Breast epithelium (tissue), 3 donors: ENCODE measurements around the gene DNAL1.

Experiments
- POLR2A ChIP-seq: fragments of 450-650 bp; IDR thresholded peaks from one replicate; pipeline ENCODE4 v1.6.1; 2016; ENCODE audit warnings: antibody characterized with exemption, mild to moderate bottlenecking, moderate library complexity
- TF ChIP-seq, protein P1 (sequence below), 3 donors: fragments of 450-650 bp; IDR thresholded peaks; one replicate each; pipeline ENCODE4 v1.5.1; 2016 to 2017; ENCODE audit warnings: antibody characterized with exemption in 3 of 3, mild to moderate bottlenecking in 3 of 3, moderate library complexity in 3 of 3

- TF ChIP-seq, protein P1, sequence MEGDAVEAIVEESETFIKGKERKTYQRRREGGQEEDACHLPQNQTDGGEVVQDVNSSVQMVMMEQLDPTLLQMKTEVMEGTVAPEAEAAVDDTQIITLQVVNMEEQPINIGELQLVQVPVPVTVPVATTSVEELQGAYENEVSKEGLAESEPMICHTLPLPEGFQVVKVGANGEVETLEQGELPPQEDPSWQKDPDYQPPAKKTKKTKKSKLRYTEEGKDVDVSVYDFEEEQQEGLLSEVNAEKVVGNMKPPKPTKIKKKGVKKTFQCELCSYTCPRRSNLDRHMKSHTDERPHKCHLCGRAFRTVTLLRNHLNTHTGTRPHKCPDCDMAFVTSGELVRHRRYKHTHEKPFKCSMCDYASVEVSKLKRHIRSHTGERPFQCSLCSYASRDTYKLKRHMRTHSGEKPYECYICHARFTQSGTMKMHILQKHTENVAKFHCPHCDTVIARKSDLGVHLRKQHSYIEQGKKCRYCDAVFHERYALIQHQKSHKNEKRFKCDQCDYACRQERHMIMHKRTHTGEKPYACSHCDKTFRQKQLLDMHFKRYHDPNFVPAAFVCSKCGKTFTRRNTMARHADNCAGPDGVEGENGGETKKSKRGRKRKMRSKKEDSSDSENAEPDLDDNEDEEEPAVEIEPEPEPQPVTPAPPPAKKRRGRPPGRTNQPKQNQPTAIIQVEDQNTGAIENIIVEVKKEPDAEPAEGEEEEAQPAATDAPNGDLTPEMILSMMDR (IDR thresholded peaks at IDR 0.05), result no peak
- no peak for TF ChIP-seq POLR2A
Observed at GRCh38 chr14:73613419-73613963, 31.3 kb upstream of the DNAL1 start.
